ENCODE data around the gene SCGB3A2.

The SCGB3A2 gene

DNA sequence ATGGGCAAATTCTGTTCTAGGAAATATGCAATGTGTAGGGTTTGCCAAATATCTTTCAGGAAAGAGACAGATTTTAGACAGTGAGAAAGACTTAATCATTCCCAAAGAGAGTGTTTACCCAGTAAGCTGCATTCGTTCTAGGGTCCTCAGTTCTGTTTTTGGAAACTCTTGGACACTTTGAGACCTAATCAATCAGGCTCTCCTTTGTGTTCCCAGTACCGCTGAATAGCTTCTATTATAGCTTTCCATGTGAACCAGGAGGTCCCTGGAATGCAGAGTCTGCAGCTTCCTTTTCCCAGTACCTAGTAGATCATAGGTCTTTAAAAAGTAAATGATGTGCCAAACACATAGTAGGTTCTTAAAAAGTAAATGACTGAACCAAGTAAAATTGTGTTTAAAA is 35.6 kb upstream of the SCGB3A2 start:
- H3K27ac ChIP-seq (ENCODE audit: low read depth, low read length): no peak overlapping the region
- H4K20me1 ChIP-seq (ENCODE audit: control insufficient read depth, insufficient read depth, low read depth, low read length): no peaks in the 10 kb centered on the region
- no peak overlapping the region for H3K4me3 ChIP-seq (ENCODE audit: low read length)
- H3K4me1 ChIP-seq (ENCODE audit: control insufficient read depth, low read length): no peaks in the 10 kb centered on the region
- H3K9me2 ChIP-seq (replicated peaks; ENCODE audit: control insufficient read depth, low read length): no peaks in the 10 kb centered on the region
- H3K36me3 ChIP-seq (ENCODE audit: control insufficient read depth, low read length): no peaks in the 10 kb centered on the region
- H3F3A ChIP-seq (ENCODE audit: control insufficient read depth, insufficient read depth): no peaks in the 10 kb centered on the region
- H3K27me3 ChIP-seq (ENCODE audit: control insufficient read depth, low read length): peaks cover 29% of the 10 kb centered on the region
- TF ChIP-seq, protein P1, sequence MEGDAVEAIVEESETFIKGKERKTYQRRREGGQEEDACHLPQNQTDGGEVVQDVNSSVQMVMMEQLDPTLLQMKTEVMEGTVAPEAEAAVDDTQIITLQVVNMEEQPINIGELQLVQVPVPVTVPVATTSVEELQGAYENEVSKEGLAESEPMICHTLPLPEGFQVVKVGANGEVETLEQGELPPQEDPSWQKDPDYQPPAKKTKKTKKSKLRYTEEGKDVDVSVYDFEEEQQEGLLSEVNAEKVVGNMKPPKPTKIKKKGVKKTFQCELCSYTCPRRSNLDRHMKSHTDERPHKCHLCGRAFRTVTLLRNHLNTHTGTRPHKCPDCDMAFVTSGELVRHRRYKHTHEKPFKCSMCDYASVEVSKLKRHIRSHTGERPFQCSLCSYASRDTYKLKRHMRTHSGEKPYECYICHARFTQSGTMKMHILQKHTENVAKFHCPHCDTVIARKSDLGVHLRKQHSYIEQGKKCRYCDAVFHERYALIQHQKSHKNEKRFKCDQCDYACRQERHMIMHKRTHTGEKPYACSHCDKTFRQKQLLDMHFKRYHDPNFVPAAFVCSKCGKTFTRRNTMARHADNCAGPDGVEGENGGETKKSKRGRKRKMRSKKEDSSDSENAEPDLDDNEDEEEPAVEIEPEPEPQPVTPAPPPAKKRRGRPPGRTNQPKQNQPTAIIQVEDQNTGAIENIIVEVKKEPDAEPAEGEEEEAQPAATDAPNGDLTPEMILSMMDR (IDR thresholded peaks at IDR 0.05; ENCODE audit: low read depth, low read length, poor library complexity, severe bottlenecking): no peak
- no peak for TF ChIP-seq EZH2phosphoT487 (IDR thresholded peaks at IDR 0.05; ENCODE audit: borderline replicate concordance, low read length)
- no peaks in the 10 kb centered on the region for H3K9me3 ChIP-seq (ENCODE audit: control insufficient read depth, insufficient read depth, low read length)
- no peak overlapping the region for H3K4me2 ChIP-seq (ENCODE audit: low read length)
- no peaks in the 10 kb centered on the region for H3K79me2 ChIP-seq (ENCODE audit: control insufficient read depth, low read length)

DNA sequence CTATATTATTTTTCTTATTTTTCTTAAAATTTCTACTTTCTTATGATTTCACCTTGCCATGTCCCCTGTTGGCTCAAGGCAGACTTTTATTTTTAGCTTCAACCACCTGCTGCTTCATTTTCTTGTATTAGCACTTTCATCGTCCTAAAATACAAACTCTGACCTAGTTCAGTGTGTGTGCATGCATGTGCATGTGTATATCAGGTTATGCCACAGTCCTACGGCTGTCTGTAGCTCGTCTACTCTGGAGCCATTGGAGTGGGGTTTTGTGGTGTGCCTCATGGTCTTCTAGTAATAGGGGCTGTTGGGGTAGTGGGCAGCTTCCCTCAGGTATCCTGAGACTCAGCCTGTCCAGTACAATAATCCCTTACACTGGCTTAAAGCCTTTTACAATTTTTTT is 33.7 kb upstream of the SCGB3A2 start:
- no peak for TF ChIP-seq EZH2phosphoT487 (IDR thresholded peaks at IDR 0.05; ENCODE audit: borderline replicate concordance, low read length)
- H3K9me3 ChIP-seq (ENCODE audit: control insufficient read depth, insufficient read depth, low read length): no peaks in the 10 kb centered on the region
- H3F3A ChIP-seq (ENCODE audit: control insufficient read depth, insufficient read depth): no peaks in the 10 kb centered on the region
- H3K27me3 ChIP-seq (ENCODE audit: control insufficient read depth, low read length): peaks cover 31% of the 10 kb centered on the region
- no peaks in the 10 kb centered on the region for H4K20me1 ChIP-seq (ENCODE audit: control insufficient read depth, insufficient read depth, low read depth, low read length)
- H3K4me2 ChIP-seq (ENCODE audit: low read length): no peak overlapping the region
- H3K9me2 ChIP-seq (replicated peaks; ENCODE audit: control insufficient read depth, low read length): no peaks in the 10 kb centered on the region
- H3K79me2 ChIP-seq (ENCODE audit: control insufficient read depth, low read length): no peaks in the 10 kb centered on the region
- H3K36me3 ChIP-seq (ENCODE audit: control insufficient read depth, low read length): no peaks in the 10 kb centered on the region
- H3K4me3 ChIP-seq (ENCODE audit: low read length): no peak overlapping the region
- no peak overlapping the region for H3K27ac ChIP-seq (ENCODE audit: low read depth, low read length)
- no peaks in the 10 kb centered on the region for H3K4me1 ChIP-seq (ENCODE audit: control insufficient read depth, low read length)

DNA sequence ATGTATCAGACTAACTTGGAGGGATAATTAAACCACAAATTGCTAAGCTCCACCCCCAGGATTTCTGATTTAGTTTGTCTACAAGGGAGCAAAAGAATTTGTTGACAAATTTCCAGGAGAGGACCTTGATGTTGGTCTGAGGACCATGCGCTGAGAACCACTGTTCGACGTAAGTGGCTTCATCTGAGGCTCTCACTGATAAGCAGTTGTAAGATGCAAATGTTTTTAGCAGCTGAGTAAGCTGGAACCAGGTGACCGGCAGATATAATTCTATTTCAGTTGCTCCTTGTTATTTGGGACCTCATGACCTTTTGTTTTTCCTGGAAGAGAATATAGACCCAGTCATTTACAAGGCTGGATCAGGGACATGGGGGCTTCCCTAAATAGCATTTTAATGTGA is 32.9 kb upstream of the SCGB3A2 start:
- H3K4me1 ChIP-seq (ENCODE audit: control insufficient read depth, low read length): no peaks in the 10 kb centered on the region
- H3K79me2 ChIP-seq (ENCODE audit: control insufficient read depth, low read length): no peaks in the 10 kb centered on the region
- no peaks in the 10 kb centered on the region for H3F3A ChIP-seq (ENCODE audit: control insufficient read depth, insufficient read depth)
- H3K4me2 ChIP-seq (ENCODE audit: low read length): no peak overlapping the region
- no peaks in the 10 kb centered on the region for H4K20me1 ChIP-seq (ENCODE audit: control insufficient read depth, insufficient read depth, low read depth, low read length)
- TF ChIP-seq, protein P1 (IDR thresholded peaks at IDR 0.05; ENCODE audit: low read depth, low read length, poor library complexity, severe bottlenecking): no peak
- TF ChIP-seq EZH2phosphoT487 (IDR thresholded peaks at IDR 0.05; ENCODE audit: borderline replicate concordance, low read length): no peak
- no peaks in the 10 kb centered on the region for H3K9me2 ChIP-seq (replicated peaks; ENCODE audit: control insufficient read depth, low read length)
- H3K36me3 ChIP-seq (ENCODE audit: control insufficient read depth, low read length): no peaks in the 10 kb centered on the region
- no peak overlapping the region for H3K27ac ChIP-seq (ENCODE audit: low read depth, low read length)
- H3K27me3 ChIP-seq (ENCODE audit: control insufficient read depth, low read length): peaks cover 31% of the 10 kb centered on the region
- no peaks in the 10 kb centered on the region for H3K9me3 ChIP-seq (ENCODE audit: control insufficient read depth, insufficient read depth, low read length)
- H3K4me3 ChIP-seq (ENCODE audit: low read length): no peak overlapping the region

DNA sequence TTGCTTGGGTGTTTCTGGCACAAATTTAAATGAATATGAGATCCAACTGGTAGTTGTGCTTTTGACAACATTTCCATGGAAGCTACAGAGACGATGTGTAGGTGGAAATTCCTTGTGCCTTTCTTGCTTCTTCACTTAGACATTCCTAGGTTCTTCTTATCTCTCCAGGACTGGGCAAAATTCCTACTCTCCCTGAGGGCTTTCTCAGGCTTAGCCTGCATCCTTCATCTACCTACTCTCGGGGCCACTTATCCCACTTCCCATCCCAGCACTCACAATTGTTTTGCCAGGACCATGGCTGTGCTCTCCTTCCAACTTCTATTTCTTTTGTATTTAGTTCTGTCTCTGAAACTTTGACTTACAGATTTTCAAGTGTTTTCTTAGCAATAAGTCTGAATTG is 29.3 kb upstream of the SCGB3A2 start:
- Histone ChIP-seq H3K27ac (ENCODE audit: low read depth, low read length) (no peak overlapping the region), H3K4me1 (ENCODE audit: control insufficient read depth, low read length) (no peaks in the 10 kb centered on the region), H3K79me2 (ENCODE audit: control insufficient read depth, low read length) (no peaks in the 10 kb centered on the region), H3K4me2 (ENCODE audit: low read length) (no peak overlapping the region), H3K4me3 (ENCODE audit: low read length) (no peak overlapping the region), H3F3A (ENCODE audit: control insufficient read depth, insufficient read depth) (no peaks in the 10 kb centered on the region), H3K27me3 (ENCODE audit: control insufficient read depth, low read length) (peaks cover 19% of the 10 kb centered on the region), H3K9me3 (ENCODE audit: control insufficient read depth, insufficient read depth, low read length) (no peaks in the 10 kb centered on the region), H4K20me1 (ENCODE audit: control insufficient read depth, insufficient read depth, low read depth, low read length) (no peaks in the 10 kb centered on the region; the same call in 1 of the 2 replicates), H3K9me2 (replicated peaks; ENCODE audit: control insufficient read depth, low read length) (no peaks in the 10 kb centered on the region), H3K36me3 (ENCODE audit: control insufficient read depth, low read length) (no peaks in the 10 kb centered on the region)
- TF ChIP-seq, protein P1 (IDR thresholded peaks at IDR 0.05; ENCODE audit: low read depth, low read length, poor library complexity, severe bottlenecking): no peak
- TF ChIP-seq EZH2phosphoT487 (IDR thresholded peaks at IDR 0.05; ENCODE audit: borderline replicate concordance, low read length): no peak

Data from DOHH2 (cell line).